NCI-H2029 treated with DMSO at 0.1 percent for 48 hours (cell line): ENCODE results near the gene PTPRM.

Experiments used
- DNase-seq: peaks from one replicate; lab custom pipeline; 2025; lab: John Stamatoyannopoulos, UW

Gene PTPRM

DNA sequence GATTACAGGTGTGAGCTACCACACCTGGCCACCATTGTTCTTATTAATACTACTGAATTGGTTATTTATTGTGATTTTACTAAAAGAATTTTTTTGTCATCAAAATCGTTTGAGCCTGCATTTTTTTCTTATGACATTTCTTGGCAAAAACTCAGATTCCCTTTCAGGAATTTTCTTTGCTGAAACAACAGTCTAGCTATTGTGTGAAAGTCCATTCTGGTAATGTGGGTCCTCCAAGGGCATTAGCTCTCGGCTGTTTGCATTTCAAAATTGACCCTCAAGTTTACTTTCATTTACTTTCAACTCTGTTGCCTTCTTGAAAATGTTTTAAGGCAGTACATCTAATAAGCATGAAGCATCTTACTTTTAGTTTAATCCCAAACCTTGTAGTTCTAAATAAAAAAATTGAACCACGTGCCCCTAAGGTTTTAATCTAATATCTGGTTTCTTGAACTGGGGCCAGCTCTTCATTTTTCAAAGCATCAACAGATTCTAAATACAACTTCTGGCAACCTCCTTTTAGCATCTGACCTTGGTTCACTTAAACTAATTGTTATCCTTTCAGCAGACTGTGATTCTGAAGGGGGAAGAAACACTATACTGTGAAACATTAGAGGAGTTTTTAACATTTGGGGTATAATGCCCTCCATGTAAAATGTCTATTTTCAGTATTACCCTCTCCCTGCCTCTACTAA lies 716.9 kb downstream of the PTPRM start:
- no peak for DNase-seq

DNA sequence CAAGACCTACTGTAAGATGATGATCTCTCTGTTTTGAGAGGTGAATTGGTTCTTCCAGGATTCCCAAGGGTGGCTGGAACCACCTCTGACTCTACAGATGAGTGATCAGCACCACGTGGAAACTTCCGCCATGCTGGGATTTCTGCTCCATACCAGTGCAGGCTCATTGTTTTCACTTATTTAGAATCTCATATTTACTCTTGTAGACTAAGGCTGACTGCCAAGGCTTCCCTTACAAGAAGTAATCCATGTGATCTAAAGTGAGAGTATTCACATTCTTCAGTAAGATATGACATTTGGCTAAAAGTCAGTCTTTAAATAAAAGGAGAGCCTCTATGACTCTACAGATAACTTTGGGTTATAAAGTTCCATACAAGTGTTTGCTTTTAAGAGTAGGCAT lies 719.2 kb downstream of the PTPRM start:
- DNase-seq = no peak

DNA sequence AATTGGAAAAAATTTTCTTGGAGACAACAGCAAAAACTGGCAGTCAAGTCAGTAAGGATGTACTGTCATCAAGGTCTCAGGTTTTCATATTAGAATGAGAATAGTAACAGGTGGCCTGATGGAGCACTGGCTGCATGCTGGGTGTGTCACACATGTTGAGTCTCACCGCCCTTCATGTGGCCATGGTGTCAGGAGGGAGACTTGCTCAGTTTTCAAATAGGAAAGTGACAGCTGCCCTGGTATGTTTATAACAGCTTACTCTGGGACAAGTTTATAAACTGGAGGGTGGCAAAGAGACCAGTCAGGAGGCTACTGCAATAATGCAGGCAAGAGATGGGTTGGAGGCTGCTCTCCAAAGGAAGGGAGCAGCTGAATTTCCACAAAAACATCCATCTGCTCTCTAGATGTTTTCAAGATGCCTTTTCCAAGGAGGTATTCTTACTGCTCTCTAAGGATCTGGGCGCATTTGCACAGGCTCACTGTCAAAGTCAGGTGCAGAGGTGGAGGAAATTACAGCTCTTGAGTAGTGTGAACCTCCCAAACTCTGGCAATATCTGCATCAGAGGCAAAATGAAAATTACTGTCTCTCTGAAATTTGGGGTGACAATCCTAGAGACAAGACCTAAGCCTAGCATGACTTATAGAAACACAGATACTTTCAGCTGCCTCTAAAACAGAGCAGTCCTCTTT lies 720.2 kb downstream of the PTPRM start:
- no peak for DNase-seq

DNA sequence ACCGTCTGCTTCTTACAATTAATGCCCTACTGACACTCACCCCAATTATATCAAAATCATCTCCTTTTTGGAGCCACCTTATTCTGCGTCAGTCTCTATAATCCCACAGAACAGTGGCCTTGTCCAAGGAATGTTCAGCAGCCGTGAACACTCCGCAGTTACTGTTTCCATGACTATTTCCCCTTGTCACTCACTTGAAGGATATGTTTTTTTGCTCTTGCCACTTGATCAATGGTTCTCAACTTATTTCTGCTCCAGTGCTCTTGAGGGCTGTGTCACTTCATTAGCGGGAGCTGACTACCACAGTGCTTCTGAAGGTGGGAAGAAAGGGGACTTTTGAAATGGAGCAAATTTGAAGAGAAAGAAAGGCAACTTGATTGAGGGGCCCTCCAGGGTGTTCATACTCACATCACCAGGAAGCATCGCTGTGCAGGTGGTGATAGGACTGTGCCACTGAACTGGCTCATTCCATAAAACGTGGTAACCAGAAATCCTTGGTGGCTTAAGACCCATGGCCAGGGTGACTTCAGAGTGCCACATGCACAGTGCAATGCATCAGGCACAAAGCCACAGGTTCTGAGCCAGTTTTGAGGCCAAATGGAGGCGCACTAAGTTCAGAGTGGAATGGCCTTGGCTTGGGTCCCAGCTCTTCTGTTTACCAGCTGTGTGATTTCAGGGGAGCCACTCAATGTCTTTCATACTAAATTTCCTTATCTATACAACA lies 721.5 kb downstream of the PTPRM start:
- no peak for DNase-seq

DNA sequence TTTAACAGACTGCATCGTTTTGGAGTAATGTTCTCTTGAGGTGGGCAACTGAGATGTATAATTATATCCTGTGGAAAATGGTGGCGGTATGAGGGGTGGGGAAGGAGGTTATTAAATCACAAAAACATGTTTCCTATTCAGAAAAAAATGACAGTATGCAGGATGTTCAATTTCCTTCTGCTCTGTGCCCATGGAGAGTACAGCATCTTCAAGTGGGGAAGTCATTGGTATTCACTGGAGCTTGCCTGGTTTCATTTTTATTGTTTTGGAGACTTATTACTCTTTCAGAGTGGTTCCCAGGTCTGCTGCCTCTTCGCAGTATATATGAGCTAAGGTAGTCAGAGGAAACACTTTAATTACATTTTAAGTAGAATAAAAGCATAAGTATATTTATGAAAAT lies 723.3 kb downstream of the PTPRM start:
- no peak for DNase-seq

DNA sequence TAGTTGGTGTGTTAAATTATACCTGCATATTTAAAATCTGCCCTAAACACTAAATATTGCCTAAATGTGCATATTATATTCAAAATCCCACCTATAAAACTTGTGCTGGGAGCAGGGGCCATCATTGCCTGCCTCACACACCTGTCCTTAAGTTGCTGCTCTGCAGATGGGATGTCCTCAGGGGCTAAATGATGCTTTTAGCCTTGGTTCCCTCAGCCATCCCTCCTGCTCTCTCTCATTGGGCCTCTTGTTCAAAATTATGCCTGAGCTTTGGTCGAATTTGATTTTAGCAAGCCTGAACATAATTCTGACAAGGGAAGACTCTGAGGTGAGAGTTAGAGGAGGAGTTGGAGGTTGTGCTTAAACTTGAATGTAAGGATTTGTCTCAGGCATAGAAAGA lies 723.8 kb downstream of the PTPRM start:
- DNase-seq = no peak

DNA sequence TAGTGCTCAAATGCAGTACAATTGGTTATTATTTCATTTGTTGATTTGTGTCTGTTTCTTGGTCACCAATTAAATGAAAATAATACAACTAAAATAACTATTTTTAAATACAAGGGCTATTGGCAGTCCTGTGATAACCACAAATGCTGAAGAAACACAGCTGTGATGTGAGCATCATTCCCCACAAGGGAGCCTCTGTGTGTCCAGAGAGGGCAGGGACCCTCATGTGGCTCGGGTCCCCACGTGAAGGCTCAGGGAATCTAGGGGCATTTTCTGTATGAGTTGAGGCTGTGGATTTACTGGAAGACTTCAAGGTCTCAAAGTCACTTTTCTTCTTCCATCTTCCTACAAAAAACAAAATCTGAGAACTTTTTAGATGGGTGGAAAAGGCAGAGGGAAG lies 726.1 kb downstream of the PTPRM start:
- no peak for DNase-seq

DNA sequence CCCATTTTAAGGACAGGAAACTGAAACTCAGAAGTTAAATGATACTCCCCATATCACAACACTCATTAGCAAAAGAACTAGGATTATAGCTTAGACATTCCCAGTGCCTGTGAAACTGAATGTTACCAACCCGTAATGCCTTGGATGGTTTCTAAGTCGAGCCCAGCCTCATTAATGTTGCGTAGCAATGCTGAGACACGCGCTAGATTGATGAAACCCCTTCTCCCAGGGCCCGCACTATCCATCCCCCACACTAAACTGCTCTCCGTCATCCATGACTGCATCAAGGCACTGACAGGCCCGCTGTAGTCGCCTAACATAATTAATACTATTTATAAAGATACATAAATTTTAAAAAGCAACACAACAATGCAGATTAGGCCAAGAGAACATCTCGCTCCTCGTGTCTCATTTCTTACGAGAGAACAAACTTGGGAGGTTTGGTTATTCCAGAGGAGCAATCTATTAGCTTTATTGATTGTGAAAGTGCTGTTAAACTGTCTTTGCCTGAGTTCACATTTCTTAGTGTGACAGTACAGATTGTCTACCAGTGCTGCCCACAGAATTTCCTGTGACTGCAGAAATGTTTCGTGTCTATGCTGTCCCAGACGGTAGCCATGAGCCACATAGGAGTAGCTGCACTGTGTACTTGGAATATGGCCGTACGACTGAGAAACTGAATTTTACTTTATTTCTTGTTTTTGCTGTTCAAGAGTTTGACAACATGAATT lies 729.9 kb downstream of the PTPRM start:
- DNase-seq = no peak

DNA sequence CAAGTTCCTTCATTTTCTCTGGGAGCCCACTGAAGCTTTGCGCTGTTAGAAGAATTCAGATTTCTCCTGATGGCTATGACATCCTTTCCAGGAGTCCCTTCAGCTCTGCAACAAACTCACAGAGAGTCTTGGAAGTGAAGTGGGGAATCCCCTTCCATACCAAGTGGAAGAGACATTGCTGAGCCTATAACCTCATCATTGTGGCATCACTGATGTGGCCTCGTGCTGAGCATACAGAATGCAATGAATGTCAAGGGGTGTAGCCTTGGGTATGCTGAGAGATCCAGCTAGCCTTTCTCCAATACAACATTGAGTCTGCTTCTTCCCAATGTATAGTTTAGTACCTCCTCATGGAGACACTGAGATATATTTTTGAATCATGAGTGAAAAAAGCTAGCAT lies 731.1 kb downstream of the PTPRM start:
- DNase-seq = no peak

DNA sequence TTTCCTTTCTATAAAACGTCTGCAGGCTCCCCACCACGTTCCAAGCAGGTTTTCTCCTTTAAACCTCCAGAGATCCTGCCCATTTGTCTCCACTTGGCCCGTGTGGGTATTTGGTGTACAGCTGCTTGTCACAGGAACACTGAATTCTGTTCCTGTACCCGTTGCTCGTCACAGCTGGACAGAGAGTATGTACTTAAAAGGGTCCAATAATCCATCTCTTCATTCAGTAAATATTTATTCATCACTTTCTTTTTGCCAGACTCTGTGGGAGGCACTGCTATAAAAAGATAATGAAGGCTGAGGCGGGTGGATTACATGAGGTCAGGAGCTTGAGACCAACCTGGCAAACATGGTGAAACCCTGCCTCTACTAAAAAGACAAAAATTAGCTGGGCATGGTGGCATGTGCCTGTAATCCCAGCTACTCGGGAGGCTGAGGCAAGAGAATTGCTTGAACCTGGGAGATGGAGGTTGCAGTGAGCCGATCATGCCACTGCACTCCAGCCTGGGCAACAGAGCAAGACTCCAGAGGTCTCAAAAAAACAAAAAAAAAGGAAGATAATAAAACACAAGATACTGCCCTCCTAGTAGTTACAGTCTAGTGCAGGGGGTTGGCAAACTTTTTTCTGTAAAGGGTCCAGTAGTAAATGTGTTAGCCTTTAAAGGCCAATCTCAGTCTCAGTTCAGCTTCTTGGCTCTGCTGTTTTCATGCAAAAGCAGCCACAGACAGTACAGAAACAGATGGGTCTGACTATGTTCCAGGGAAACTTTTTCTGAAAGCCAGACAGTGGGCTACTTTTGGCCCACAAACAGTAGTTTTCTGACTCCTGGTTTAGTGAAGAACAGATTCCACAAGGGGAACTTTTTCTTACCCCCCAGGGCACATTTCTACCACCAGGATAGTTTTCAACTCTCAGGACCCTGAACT lies 732.2 kb downstream of the PTPRM start:
- DNase-seq = peak; percentile 65

DNA sequence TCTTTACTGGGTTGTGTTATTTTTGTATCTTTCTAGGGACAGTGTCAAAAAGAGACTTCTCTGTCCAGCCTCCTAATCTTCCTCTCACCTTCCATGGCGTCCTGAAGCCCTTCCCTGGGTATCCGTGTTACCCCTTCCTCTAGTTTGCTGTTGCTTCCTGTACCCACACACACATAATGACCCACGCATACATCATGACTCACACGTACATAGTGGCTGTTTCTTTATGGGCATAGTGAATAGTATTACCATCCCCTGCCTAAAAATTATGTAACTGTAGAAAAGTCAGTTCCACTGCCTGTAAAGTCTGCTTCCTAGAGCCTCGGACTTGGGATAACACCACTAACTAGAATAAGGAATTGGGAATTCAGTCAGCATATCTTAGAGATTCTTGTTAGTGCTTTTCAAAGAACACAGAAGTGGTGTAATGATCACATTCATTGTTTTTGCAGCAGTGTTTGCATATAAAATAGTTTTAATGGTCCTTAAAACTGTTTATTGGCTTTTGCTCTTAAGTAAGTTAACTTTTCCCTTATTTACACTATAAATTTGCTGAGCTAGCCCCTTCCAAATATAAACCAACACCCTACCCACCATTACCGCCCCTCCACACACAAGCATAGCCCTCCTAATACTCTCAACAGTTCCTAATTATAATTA lies 733.8 kb downstream of the PTPRM start:
- no peak for DNase-seq

DNA sequence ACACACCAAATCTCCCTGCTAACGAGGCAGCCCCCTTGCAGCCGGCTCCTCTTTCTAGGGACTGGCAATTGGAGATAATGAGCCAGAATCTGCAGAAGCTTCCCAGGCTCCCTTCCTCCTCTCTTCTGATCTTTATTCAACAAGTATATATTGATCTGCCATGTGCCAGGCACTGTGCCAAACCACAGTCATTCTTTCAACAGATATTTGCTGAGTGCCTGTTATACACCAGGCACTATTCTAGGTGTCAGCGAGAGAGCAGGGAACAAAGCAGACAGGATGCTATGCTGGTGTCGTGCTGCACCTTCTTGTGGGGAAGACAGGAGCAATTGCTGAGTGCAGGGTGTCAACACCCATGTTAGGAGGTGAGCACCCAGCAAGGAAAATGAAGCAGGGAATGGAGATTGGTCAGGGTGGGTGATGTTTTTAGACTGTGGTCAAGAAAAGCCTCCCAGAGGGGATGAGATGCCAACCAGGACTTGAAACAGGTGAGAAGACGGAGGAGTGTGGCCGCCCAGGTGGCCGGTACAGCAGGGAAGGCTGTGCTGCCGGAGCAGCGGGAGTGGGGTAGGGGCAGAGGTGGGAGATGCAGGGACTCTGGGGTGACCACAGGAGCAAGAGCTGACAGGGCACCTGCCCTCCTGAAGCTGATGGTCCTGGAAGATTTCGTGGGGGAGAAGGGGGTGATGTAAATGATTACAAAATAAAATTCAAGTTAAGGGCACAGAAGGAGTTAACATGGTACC lies 734.5 kb downstream of the PTPRM start:
- DNase-seq = peak; percentile 63

DNA sequence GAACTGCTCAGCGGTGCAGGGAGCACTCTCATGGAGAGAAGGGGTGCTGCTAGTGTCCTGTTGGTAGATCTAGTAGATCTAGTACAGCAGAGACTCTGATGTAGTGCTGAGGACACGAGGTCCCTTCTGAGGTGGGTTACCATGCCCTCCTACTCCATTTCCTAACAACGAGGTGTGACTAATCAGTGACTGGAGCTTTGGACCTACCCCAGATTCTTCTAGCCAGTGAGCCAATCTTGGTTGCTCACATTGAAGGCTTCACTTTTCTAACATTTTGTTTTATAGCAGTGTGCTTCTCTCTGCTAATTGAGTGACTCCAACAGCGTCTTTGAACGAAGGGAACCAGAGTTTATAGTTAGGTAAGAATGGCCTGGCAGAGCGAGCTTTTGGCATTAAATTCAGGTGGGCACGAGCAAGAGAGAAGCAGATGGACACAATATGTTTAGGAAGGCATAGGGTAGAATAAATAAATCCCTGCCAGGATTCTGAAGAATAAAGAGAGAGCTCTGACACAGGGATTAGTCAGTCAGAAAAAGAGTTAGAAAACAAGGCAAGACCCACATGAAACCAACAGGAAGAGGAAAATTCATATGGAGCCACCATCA lies 736.1 kb downstream of the PTPRM start:
- no peak for DNase-seq

DNA sequence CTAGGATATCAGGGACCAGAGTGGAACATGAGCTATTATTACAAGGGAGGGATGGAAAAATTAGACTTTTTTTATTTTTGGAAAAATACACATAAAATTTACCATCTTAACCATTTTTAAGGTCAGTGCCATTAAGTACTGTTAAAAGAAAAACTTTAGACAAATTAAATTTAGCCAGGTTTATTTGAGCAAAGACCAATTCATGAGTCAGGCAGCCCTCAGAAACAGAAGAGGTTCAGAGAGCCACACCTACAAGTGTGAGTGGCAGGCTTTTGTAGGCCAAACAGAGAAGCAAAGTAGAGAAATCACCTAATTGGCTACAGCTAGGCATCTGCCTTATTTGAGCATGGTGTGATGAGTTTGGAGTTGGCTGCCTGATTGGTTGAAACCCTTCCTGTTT lies 740.8 kb downstream of the PTPRM start:
- DNase-seq = no peak

DNA sequence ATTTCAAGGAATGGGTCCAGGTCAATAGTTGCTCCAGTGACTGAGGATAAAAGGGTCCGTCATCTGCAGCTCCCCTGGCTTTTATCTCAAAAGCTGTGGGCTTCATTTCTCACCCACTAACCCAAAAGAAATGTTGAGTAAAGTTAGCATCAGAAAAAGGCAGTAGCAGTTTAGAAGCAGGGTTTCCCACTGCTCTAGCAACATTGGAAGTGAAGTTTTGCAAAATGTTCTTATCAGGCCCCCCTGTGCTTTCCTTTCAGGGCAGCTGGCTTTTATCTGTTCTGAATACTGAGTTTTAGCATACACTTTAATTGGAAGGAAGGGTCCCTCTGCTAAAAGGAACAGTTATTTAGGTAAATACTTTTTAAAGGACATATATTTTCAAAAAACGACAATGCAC lies 745.9 kb downstream of the PTPRM start:
- DNase-seq = no peak

DNA sequence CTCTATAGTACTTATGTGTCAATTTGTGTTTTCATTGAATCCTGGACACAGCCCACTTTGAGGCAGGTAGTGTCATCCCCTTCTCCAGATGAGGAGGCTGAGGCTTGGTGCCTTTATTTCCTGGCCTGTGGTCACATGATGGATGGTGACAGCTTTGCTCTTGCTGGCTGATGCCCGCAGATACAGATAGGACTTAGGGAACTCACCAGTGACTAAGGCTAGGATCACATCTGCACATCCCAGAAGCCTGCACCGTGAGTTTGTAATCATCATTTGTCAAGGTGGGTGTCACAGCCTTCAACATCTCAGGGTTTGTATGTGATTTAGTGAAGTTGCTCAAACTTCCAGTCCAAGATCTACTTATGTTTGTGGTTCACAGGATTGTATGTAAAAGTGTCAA lies 747.0 kb downstream of the PTPRM start:
- DNase-seq = no peak

DNA sequence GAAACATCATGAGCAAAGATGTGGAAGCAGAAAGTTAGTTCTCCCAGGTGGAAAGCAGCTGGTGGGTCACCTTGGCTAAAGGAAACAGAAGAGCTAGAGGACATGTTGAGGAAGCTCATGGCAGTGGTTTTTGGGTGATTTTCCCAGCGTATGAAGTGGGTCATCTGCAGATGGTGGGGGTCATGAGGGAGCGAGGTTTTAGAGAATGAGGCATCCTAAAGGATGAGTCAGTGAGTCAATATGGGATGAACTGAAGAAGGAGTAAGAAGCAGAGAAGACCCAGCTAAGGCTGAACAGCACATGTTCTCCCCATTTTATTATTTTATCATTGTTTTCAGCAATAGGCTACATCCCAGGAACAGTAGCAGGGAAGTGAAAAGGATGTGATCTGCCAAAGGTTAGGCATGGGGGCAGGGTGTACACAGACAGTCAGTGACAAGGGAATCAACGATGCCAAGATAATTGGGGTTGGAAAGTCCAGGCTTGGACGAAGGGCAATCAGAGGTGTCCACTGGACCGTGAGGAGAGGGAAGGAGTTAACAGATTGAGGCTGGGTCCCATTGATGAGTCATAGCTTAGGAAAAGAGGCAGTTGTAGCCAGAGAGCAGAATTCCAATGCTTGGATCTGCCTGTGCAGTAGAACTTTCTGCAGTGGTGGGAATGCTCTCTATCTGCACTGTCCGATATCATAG lies 752.8 kb downstream of the PTPRM start:
- DNase-seq = no peak

DNA sequence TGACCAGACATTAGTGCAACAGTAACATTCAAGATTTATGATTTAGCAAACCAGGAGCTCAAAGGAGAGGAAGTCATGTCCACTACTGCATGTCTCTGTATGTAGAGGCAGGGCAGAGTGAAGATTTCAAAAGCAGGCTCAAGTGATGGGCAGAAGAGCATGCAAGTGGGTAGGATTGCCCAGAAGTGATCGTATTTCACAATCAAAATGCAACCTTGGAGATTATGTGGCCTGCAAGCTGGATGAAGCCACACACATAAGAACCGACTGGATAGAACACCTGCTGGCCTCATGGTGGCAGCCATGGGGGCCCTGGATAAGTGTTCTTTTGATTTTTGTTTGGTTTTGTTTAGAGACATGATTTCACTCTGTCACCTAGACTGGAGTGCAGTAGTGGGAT lies 755.4 kb downstream of the PTPRM start:
- no peak for DNase-seq
